Measurements from ENCODE around the gene CASP1. TPM values are rescaled to one million over a fixed set of nuclear protein-coding genes. Genes with fewer than 3 reads are reported as not detected.

The CASP1 gene
- total RNA-seq, 1 experiment from 2014 or later: 2.1 TPM

- ChIA-PET POLR2A (no interaction called here), CTCF (no interaction called here)
Observed at GRCh38 chr11:105032495-105032894, 2.4 kb downstream of the CASP1 start.

GRCh38 chr11:105027678-105028077 lies 7.3 kb downstream of the CASP1 start:
- no peaks in the 10 kb centered on the region for H3K27me3 ChIP-seq (ENCODE audit: control insufficient read depth, insufficient read depth, low read length)
- no peaks in the 10 kb centered on the region for H3K9me3 ChIP-seq (ENCODE audit: control insufficient read depth, insufficient read depth, low read depth, low read length)
- intact Hi-C loops (cut with micrococcal nuclease; ENCODE audit: unreplicated experiment): no loop called here
- TF ChIP-seq, protein P1, sequence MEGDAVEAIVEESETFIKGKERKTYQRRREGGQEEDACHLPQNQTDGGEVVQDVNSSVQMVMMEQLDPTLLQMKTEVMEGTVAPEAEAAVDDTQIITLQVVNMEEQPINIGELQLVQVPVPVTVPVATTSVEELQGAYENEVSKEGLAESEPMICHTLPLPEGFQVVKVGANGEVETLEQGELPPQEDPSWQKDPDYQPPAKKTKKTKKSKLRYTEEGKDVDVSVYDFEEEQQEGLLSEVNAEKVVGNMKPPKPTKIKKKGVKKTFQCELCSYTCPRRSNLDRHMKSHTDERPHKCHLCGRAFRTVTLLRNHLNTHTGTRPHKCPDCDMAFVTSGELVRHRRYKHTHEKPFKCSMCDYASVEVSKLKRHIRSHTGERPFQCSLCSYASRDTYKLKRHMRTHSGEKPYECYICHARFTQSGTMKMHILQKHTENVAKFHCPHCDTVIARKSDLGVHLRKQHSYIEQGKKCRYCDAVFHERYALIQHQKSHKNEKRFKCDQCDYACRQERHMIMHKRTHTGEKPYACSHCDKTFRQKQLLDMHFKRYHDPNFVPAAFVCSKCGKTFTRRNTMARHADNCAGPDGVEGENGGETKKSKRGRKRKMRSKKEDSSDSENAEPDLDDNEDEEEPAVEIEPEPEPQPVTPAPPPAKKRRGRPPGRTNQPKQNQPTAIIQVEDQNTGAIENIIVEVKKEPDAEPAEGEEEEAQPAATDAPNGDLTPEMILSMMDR (IDR thresholded peaks at IDR 0.05): no peak
- H3K4me3 ChIP-seq (ENCODE audit: low read depth in 2 of 2, low read length in 2 of 2): no peak overlapping the region
- in situ Hi-C loops (cut with HindIII; ENCODE audit: low pct_unique_long_range_greater_than_20kb, low sequenced_read_pairs): no loop called here
- H3K4me1 ChIP-seq (ENCODE audit: control insufficient read depth, insufficient read depth, low read length): no peaks in the 10 kb centered on the region
- no peak overlapping the region for H3K27ac ChIP-seq (ENCODE audit: low read length)
- ATAC-seq (no peak), DNase-seq (ENCODE audit: low read depth, low spot score) (no peak)
- BruUV-seq (replicated peaks): no TSS peak
- ChIA-PET POLR2A (no interaction called here), CTCF (no interaction called here)
- no peaks in the 10 kb centered on the region for H3K36me3 ChIP-seq (ENCODE audit: control insufficient read depth, insufficient read depth, low read length)

More at GRCh38 chr11:105032495-105032894, 2.4 kb downstream of the CASP1 start:
- in situ Hi-C loops (cut with HindIII; ENCODE audit: low pct_unique_long_range_greater_than_20kb, low sequenced_read_pairs): no loop called here
- Histone ChIP-seq H3K36me3 (ENCODE audit: control insufficient read depth, insufficient read depth, low read length) (no peaks in the 10 kb centered on the region), H3K27me3 (ENCODE audit: control insufficient read depth, insufficient read depth, low read length) (no peaks in the 10 kb centered on the region), H3K4me3 (ENCODE audit: low read depth in 2 of 2, low read length in 2 of 2) (no peak overlapping the region), H3K4me1 (ENCODE audit: control insufficient read depth, insufficient read depth, low read length) (no peaks in the 10 kb centered on the region), H3K27ac (ENCODE audit: low read length) (no peak overlapping the region), H3K9me3 (ENCODE audit: control insufficient read depth, insufficient read depth, low read depth, low read length) (no peaks in the 10 kb centered on the region)
- no peak for TF ChIP-seq POLR2AphosphoS5 (IDR thresholded peaks at IDR 0.05; ENCODE audit: low read depth, low read length)
- no peak for TF ChIP-seq SIN3A (IDR thresholded peaks at IDR 0.05; ENCODE audit: borderline replicate concordance, insufficient read depth, low read depth, low read length)
- TF ChIP-seq TCF7L2 (IDR thresholded peaks at IDR 0.05; ENCODE audit: low read depth, low read length): no peak
- TF ChIP-seq, protein P2, sequence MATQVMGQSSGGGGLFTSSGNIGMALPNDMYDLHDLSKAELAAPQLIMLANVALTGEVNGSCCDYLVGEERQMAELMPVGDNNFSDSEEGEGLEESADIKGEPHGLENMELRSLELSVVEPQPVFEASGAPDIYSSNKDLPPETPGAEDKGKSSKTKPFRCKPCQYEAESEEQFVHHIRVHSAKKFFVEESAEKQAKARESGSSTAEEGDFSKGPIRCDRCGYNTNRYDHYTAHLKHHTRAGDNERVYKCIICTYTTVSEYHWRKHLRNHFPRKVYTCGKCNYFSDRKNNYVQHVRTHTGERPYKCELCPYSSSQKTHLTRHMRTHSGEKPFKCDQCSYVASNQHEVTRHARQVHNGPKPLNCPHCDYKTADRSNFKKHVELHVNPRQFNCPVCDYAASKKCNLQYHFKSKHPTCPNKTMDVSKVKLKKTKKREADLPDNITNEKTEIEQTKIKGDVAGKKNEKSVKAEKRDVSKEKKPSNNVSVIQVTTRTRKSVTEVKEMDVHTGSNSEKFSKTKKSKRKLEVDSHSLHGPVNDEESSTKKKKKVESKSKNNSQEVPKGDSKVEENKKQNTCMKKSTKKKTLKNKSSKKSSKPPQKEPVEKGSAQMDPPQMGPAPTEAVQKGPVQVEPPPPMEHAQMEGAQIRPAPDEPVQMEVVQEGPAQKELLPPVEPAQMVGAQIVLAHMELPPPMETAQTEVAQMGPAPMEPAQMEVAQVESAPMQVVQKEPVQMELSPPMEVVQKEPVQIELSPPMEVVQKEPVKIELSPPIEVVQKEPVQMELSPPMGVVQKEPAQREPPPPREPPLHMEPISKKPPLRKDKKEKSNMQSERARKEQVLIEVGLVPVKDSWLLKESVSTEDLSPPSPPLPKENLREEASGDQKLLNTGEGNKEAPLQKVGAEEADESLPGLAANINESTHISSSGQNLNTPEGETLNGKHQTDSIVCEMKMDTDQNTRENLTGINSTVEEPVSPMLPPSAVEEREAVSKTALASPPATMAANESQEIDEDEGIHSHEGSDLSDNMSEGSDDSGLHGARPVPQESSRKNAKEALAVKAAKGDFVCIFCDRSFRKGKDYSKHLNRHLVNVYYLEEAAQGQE (IDR thresholded peaks at IDR 0.05; ENCODE audit: insufficient read depth in 1 of 2, low read depth in 2 of 2, low read length in 1 of 2): no peak
- TF ChIP-seq, protein P1 (IDR thresholded peaks at IDR 0.05): no peak
- intact Hi-C loops (cut with micrococcal nuclease; ENCODE audit: unreplicated experiment): no loop called here
- ATAC-seq (no peak), DNase-seq (ENCODE audit: low read depth, low spot score) (no peak)
- no TSS peak for BruUV-seq (replicated peaks)

- Histone ChIP-seq H3K4me1 (ENCODE audit: control insufficient read depth, insufficient read depth, low read length) (no peaks in the 10 kb centered on the region), H3K27ac (ENCODE audit: low read length) (no peak overlapping the region), H3K9me3 (ENCODE audit: control insufficient read depth, insufficient read depth, low read depth, low read length) (no peaks in the 10 kb centered on the region), H3K4me3 (ENCODE audit: low read depth in 2 of 2, low read length in 2 of 2) (no peak overlapping the region), H3K36me3 (ENCODE audit: control insufficient read depth, insufficient read depth, low read length) (no peaks in the 10 kb centered on the region), H3K27me3 (ENCODE audit: control insufficient read depth, insufficient read depth, low read length) (no peaks in the 10 kb centered on the region)
- intact Hi-C loops (cut with micrococcal nuclease; ENCODE audit: unreplicated experiment): no loop called here
- no TSS peak for BruUV-seq (replicated peaks)
- DNase-seq (ENCODE audit: low read depth, low spot score): no peak
- no peak for ATAC-seq
- ChIA-PET POLR2A (interaction anchor here (0.6 kb wide), 1 partner anchor 9 kb away, joined by 4 read pairs; no protein-coding TSS in a partner anchor), CTCF (no interaction called here)
- TF ChIP-seq SIN3A (IDR thresholded peaks at IDR 0.05; ENCODE audit: borderline replicate concordance, insufficient read depth, low read depth, low read length) (no peak), TCF7L2 (IDR thresholded peaks at IDR 0.05; ENCODE audit: low read depth, low read length) (no peak), POLR2AphosphoS5 (IDR thresholded peaks at IDR 0.05; ENCODE audit: low read depth, low read length) (no peak)
- TF ChIP-seq, protein P1 (IDR thresholded peaks at IDR 0.05): no peak
- TF ChIP-seq, protein P2 (IDR thresholded peaks at IDR 0.05; ENCODE audit: insufficient read depth in 1 of 2, low read depth in 2 of 2, low read length in 1 of 2): no peak
- in situ Hi-C loops (cut with HindIII; ENCODE audit: low pct_unique_long_range_greater_than_20kb, low sequenced_read_pairs): no loop called here
Observed at GRCh38 chr11:105024394-105024793, 10.6 kb downstream of the CASP1 start.
